Parathyroid adenoma (tissue), 2 donors: Measurements from ENCODE around the gene RNF208.
"Not testable (repeated sequence)": the region's sequence is repeated elsewhere in the genome, so short reads cannot be mapped to it uniquely, and the experiment has no call there.

ENCODE experiments used
- H2AFZ ChIP-seq: fragments of 300-600 bp; sonication (generic); one replicate; pipeline ENCODE4 v1.7.0; 2017; ENCODE audit warnings: antibody characterized with exemption, mild to moderate bottlenecking
- H3K27ac ChIP-seq: fragments of 300-600 bp; sonication (generic); one replicate; pipeline ENCODE4 v1.7.0; 2017
- H3K27me3 ChIP-seq: fragments of 300-600 bp; sonication (generic); one replicate; pipeline ENCODE4 v1.7.0; 2017; ENCODE audit warnings: low read length; ENCODE audit not compliant: control insufficient read depth, insufficient read depth
- H3K36me3 ChIP-seq: fragments of 300-600 bp; sonication (generic); one replicate; pipeline ENCODE4 v1.7.0; 2017; ENCODE audit warnings: low read length; ENCODE audit not compliant: control insufficient read depth, insufficient read depth
- H3K4me1 ChIP-seq: fragments of 300-600 bp; sonication (generic); one replicate; pipeline ENCODE4 v1.7.0; 2017; ENCODE audit warnings: control low read depth
- H3K4me2 ChIP-seq: fragments of 300-600 bp; sonication (generic); one replicate; pipeline ENCODE4 v1.7.0; 2017; ENCODE audit warnings: low read length
- H3K4me3 ChIP-seq: fragments of 300-600 bp; sonication (generic); one replicate; pipeline ENCODE4 v1.7.0; 2017; ENCODE audit warnings: low read depth, low read length
- H3K79me2 ChIP-seq: fragments of 300-600 bp; sonication (generic); one replicate; pipeline ENCODE4 v1.7.0; 2017; ENCODE audit warnings: control low read depth
- H3K9ac ChIP-seq: fragments of 300-600 bp; sonication (generic); one replicate; pipeline ENCODE4 v1.7.0; 2017; ENCODE audit warnings: mild to moderate bottlenecking
- H3K9me3 ChIP-seq: fragments of 300-600 bp; sonication (generic); one replicate; pipeline ENCODE4 v1.7.0; 2017; ENCODE audit warnings: low read length; ENCODE audit not compliant: control insufficient read depth
- CTCF ChIP-seq: fragments of 300-600 bp; sonication (generic); IDR thresholded peaks from one replicate; pipeline ENCODE4 v1.7.0; 2017; ENCODE audit warnings: antibody characterized with exemption, mild to moderate bottlenecking
- donor health status: primary hyperparathyroidism.

Gene RNF208

GRCh38 chr9:137242269-137243203, 20.5 kb upstream of the RNF208 start:
- Histone ChIP-seq H3K9me3 (no peaks in the 10 kb centered on the region), H3K9ac (no peak overlapping the region), H2AFZ (no peak overlapping the region), H3K36me3 (no peaks in the 10 kb centered on the region), H3K4me3 (peak overlapping the region; percentile 69), H3K79me2 (no peaks in the 10 kb centered on the region), H3K27ac (peak overlapping the region; percentile 53), H3K4me1 (peaks cover 5% of the 10 kb centered on the region), H3K4me2 (peak overlapping the region; percentile 94), H3K27me3 (no peaks in the 10 kb centered on the region)
- TF ChIP-seq CTCF, result no peak

- no peaks in the 10 kb centered on the region for H3K79me2 ChIP-seq
- H3K27ac ChIP-seq, result peak overlapping the region; percentile 69
- TF ChIP-seq CTCF, result no peak
- no peaks in the 10 kb centered on the region for H3K27me3 ChIP-seq
- H3K9me3 ChIP-seq, result no peaks in the 10 kb centered on the region
- H3K4me3 ChIP-seq, result peak overlapping the region; percentile 69
- peaks cover 9% of the 10 kb centered on the region for H3K4me1 ChIP-seq
- no peaks in the 10 kb centered on the region for H3K36me3 ChIP-seq
- H3K4me2 ChIP-seq, result peak overlapping the region; percentile 94
- H3K9ac ChIP-seq, result no peak overlapping the region
- no peak overlapping the region for H2AFZ ChIP-seq
Measured at GRCh38 chr9:137241490-137242268, 19.6 kb upstream of the RNF208 start.

GRCh38 chr9:137240841-137241489, 18.9 kb upstream of the RNF208 start, which contains the start of gene TUBB4B:
Gene TUBB4B (plus strand): TSS chr9:137241287. CDS start chr9:137241361, 74 bp downstream.
- H3K27ac ChIP-seq, result peak within 1 kb of the TSS; percentile 96
- H3K36me3 ChIP-seq, result no peaks in the 10 kb centered on the region
- no peaks in the 10 kb centered on the region for H3K9me3 ChIP-seq
- no peak for TF ChIP-seq CTCF
- H2AFZ ChIP-seq, result peak within 1 kb of the TSS; percentile 85
- peak within 1 kb of the TSS; percentile 94 for H3K4me2 ChIP-seq
- H3K27me3 ChIP-seq, result no peaks in the 10 kb centered on the region
- H3K79me2 ChIP-seq, result no peaks in the 10 kb centered on the region
- H3K9ac ChIP-seq, result no peak within 1 kb of the TSS
- H3K4me1 ChIP-seq, result peaks cover 16% of the 10 kb centered on the region
- peak within 1 kb of the TSS; percentile 86 for H3K4me3 ChIP-seq

GRCh38 chr9:137240318-137240840, 18.3 kb upstream of the RNF208 start:
- H3K4me1 ChIP-seq, result peaks cover 16% of the 10 kb centered on the region
- H3K4me3 ChIP-seq, result peak overlapping the region; percentile 86
- H3K9ac ChIP-seq, result no peak overlapping the region
- H3K27ac ChIP-seq, result peak overlapping the region; percentile 96
- no peaks in the 10 kb centered on the region for H3K9me3 ChIP-seq
- peak; percentile 13 for TF ChIP-seq CTCF
- H3K27me3 ChIP-seq, result no peaks in the 10 kb centered on the region
- no peaks in the 10 kb centered on the region for H3K79me2 ChIP-seq
- peak overlapping the region; percentile 85 for H2AFZ ChIP-seq
- peak overlapping the region; percentile 91 for H3K4me2 ChIP-seq
- no peaks in the 10 kb centered on the region for H3K36me3 ChIP-seq

GRCh38 chr9:137239541-137240200, 17.6 kb upstream of the RNF208 start:
- Histone ChIP-seq H3K27ac (peak overlapping the region; percentile 96), H3K4me1 (peaks cover 16% of the 10 kb centered on the region), H2AFZ (peak overlapping the region; percentile 85), H3K4me3 (peak overlapping the region; percentile 86), H3K4me2 (peak overlapping the region; percentile 91)
- not testable (repeated sequence) for H3K9me3 ChIP-seq, H3K27me3 ChIP-seq, H3K79me2 ChIP-seq, H3K36me3 ChIP-seq, H3K9ac ChIP-seq
